Keratinocyte (primary cell): Measurements from ENCODE around the gene ACBD6.

Experiments used
- EZH2 ChIP-seq: IDR thresholded peaks from one replicate; pipeline ENCODE4 v1.6.1; 2012; ENCODE audit warnings: inconsistent platforms, mild to moderate bottlenecking, low read length, moderate library complexity
- TF ChIP-seq, protein P1 (sequence below), 3 experiments: IDR thresholded peaks in 1 of 3; conservative IDR thresholded peaks in 1 of 3; optimal IDR thresholded peaks in 1 of 3; 2 replicates in 2 of 3; 3 replicates in 1 of 3; pipeline versions ENCODE3 to v1.5.1; 2011; ENCODE audit warnings: low read length in 3 of 3, mild to moderate bottlenecking in 3 of 3, moderate library complexity in 2 of 3, control low read depth in 1 of 3, inconsistent platforms in 1 of 3; ENCODE audit not compliant: insufficient read depth in 2 of 3; ENCODE audit errors: extremely low read depth in 1 of 3

DNA sequence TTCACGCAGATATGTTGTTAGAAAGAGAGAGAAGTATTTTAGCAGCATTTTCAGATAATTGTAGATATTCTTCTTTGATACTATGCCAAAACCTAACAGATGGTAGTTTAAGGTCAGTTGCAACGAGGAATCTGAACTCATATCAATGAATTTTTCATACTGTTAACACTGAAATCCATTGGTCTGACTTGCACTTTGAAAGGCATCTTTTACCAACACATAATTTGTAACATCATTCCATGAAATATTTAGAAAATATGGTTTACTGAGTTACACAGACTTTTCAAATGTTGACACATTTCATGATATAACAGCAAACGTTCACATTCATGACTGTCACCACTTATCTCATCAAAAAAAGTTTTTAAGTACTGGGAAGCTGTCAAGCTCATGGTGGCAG is 4.6 kb downstream of the ACBD6 start:
- TF ChIP-seq, protein P1, sequence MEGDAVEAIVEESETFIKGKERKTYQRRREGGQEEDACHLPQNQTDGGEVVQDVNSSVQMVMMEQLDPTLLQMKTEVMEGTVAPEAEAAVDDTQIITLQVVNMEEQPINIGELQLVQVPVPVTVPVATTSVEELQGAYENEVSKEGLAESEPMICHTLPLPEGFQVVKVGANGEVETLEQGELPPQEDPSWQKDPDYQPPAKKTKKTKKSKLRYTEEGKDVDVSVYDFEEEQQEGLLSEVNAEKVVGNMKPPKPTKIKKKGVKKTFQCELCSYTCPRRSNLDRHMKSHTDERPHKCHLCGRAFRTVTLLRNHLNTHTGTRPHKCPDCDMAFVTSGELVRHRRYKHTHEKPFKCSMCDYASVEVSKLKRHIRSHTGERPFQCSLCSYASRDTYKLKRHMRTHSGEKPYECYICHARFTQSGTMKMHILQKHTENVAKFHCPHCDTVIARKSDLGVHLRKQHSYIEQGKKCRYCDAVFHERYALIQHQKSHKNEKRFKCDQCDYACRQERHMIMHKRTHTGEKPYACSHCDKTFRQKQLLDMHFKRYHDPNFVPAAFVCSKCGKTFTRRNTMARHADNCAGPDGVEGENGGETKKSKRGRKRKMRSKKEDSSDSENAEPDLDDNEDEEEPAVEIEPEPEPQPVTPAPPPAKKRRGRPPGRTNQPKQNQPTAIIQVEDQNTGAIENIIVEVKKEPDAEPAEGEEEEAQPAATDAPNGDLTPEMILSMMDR (optimal IDR thresholded peaks at IDR 0.05 in 1 of 3, IDR thresholded peaks at IDR 0.05 in 1 of 3, conservative IDR thresholded peaks at IDR 0.05 in 1 of 3; ENCODE audit: extremely low read depth in 1 of 3, insufficient read depth in 2 of 3, low read length in 3 of 3) = no peak
- no peak for TF ChIP-seq EZH2
